Stimulated activated CD8-positive, alpha-beta memory T cell treated with anti-CD3 and anti-CD28 coated beads, Interleukin-4, amount 100 ng/mL, for 1 hour (primary cell): ENCODE measurements around the gene TRIP12.
A peak's percentile ranks its signal among the peaks of the same experiment; 100 is the strongest.
"Not testable (repeated sequence)": the region's sequence is repeated elsewhere in the genome, so short reads cannot be mapped to it uniquely, and the experiment has no call there.

Experiments
- DNase-seq, 2 donors: peaks; one replicate each; pipeline ENCODE4 v3.0.0-alpha.2; 2020; ENCODE audit warnings: low read depth in 2 of 2, low spot score in 1 of 2

TRIP12 gene

DNA sequence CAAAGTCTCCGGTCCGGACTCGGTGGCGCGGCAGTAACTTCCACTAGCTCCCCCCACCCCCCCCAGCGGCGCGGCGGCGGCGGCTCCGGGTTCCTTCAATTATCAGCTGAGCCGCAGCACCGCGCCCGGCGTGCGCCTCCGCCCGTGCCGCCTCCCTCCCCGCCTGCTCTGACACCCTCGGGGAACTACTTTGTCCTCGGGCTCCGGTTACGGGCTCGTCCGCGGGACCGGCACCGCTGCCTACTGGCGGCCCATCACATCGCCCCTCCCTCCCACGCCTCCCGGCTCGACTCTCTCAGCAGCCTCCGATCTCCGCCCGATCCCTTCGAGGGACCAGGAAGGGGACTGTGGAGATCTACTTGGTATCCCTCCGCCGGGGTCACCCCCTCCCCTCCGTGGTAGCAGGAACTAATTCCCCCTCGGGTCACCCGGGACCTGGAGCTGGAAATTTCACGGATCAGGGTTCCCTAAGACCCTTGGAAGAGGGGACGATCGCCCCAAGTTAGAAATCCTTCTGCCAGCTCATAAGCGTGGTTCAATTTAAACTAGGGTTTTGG, at the start of gene TRIP12:
TRIP12 (minus strand) TSS at position 118 of the 557 bp plus-strand sequence. CDS start 41,930 bp downstream, outside the sequence.
- peak; percentile 71 to 74 for DNase-seq

GRCh38 chr2:229971298-229971790, 49.5 kb upstream of the TRIP12 start:
- no peak for DNase-seq

DNA sequence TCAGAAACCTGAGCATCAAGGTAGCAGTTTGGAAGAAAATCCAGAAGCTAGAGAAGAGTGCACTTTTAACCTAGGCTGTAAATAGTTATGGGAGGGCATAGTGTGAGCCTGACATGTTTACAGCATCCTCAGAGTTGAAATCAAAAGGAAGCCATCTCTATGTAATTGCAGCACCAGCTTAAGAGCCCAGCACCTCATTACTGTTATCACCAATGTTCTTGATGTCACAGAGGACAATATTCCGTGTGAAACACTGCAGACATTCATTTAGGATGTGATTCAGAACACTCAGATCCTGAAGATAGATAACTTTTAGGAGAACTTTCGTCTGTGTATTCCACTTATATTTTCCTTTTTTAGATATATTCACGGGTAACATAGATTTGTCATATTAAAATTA, 48.6 kb upstream of the TRIP12 start:
- DNase-seq, result no peak

DNA sequence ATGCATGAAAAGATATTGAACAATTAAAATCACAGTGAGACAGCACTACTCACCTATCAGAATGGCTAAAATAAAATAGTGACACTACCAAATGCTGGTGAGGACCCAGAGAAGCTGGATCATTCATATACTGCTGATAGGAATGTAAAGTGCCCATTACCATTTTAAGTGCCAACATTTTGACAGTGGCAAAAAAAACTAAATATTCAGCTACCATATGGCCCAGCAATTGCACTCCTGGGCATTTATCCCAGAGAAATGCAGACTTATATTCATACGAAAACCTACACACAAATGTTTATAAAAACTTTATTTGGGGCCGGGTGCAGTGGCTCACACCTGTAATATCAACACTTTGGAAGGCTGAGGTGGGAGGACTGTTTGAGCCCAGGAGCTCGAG, 48.1 kb upstream of the TRIP12 start:
- no peak for DNase-seq

- not testable (repeated sequence) for DNase-seq
Observed at GRCh38 chr2:229963596-229963995, 41.8 kb upstream of the TRIP12 start.

GRCh38 chr2:229956491-229956890, 34.7 kb upstream of the TRIP12 start:
- no peak for DNase-seq

GRCh38 chr2:229955663-229956062, 33.9 kb upstream of the TRIP12 start:
- no peak for DNase-seq

- no peak for DNase-seq
Observed at GRCh38 chr2:229952256-229952835, 30.5 kb upstream of the TRIP12 start.

- DNase-seq, result no peak
Observed at GRCh38 chr2:229947544-229947943, 25.7 kb upstream of the TRIP12 start.

GRCh38 chr2:229945975-229946374, 24.2 kb upstream of the TRIP12 start:
- no peak for DNase-seq

DNA sequence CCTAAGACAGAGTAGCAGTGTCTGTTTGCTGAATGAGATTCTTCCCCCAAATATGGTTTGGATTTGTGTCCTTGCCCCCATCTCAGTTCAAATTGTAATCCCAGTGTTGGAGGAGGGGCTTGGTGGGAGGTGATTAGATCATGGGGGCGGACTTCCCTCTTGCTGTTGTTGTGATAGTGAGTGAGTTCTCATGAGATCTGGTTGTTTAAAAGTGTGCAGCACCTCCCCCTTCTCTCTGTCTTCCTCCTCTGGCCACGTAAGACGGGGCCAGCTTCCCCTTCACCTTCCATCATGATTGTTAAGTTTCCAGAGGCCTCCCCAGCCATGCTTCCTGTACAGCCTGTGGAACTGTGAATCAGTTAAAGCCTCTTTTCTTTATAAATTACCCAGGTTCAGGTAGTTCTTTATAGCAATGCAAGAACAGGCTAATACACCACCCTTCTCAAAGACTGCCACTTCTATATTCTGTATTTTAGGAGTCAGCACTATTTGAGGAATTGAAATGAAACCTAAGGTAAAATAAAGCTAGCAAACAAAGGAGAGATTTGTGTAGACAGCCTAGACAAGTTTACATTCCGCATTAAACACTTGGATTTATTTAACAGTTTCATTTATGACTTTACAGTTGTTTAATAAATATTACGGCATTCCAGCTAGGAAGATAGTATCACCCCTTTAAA, 22.1 kb upstream of the TRIP12 start:
- no peak for DNase-seq

DNA sequence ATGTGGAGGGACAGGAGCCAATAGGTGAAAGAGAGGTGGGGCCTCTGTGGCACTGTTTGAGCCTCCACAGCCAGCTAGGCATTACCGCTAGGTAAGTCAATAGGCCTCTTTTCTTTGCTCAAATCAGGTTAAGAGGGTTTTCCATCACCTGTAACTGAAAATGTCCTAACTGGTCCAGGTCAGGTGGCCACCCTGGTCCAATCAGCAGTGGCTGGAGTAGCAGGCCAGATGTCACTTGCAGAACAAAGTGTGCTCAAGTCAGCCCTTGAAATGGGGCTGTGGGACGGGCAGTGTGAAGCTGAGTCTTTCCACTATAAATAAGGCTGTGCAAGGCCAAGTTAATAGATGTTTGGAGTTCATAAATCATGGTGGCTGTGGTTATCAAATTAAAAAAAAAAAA, 21.4 kb upstream of the TRIP12 start:
- DNase-seq, result no peak

DNA sequence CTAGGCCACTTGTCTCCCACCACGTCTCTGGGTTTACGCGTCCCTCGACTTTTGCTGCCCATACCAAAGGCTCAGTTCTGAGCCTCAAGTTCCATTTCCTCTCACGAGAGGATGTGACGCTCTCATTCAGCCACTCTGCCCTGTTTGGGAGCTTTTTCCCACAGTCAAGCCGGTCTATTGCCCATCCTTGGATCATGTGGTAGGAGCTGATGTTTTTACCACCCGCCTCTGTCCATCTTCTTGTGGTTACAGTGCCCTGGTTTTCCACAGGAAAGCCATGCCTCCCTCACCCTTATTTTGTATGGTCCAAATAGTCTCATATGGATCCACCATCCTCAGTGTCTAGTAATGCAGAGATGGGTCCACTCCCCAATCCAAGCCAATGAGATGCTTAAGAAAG, 20.9 kb upstream of the TRIP12 start:
- no peak for DNase-seq

GRCh38 chr2:229937537-229937936, 15.7 kb upstream of the TRIP12 start:
- DNase-seq, result no peak

- no peak for DNase-seq
Observed at GRCh38 chr2:229931241-229931640, 9.4 kb upstream of the TRIP12 start.

- no peak for DNase-seq
Observed at GRCh38 chr2:229930656-229931055, 8.8 kb upstream of the TRIP12 start.

DNA sequence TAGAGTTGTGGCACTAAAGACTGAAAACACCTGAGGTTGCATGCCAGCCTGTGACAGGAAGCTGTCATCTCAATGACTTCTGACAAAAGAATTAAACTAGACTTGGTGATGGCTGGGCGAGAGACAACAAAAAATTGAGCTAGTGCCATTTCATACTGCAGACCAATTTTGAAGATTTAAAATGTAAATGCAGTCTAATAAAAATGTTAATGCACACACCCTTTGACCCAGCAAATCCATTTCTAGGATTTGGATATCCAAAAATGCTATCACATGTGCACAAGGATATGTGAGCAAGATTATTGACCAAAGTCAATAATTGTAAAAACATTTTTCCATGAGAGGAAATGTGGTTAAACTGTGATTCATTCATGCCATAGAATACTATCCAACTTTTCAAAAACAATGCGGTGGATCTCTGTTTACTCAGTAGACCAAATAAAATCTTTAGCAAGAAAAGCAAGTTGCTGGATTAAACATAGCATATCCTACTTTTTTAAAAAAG, 6.1 kb upstream of the TRIP12 start:
- DNase-seq, result no peak

DNA sequence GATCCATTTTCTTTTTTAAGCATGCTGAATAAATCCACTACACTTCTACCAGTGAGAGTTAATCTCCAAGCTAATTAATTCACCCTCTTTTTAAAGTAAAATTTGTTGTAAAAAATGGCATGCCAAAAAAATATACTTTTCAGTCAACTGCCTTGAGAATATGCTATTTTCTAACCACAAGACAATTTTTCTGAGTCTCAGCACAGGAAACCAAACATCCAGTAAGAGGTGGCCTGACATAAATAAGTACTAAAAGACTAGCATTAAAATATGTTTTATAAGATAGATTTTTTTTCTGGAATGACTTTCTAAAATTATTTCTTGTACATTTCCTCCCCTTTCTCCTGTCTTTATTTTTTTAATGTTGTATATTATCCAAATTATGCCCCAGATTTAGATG, 3.4 kb upstream of the TRIP12 start:
- no peak for DNase-seq

DNA sequence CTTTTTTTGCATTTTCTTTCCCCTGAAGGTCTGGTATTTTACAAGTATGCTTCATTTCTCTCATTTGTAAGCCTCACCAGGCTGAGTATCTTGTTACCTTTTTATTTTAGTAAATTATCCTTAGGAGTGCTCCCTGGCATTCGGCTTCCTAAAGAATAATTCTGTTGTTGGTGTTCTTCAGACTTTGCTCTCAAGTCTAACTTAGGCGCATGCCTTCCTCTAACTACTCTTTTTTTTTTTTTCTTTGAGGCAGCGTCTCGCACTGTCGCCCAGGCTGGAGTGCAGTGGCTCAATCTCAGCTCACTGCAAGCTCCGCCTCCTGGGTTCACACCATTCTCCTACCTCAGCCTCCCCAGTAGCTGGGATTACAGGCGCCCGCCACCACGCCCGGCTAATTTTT, 2.7 kb upstream of the TRIP12 start:
- not testable (repeated sequence) for DNase-seq

DNA sequence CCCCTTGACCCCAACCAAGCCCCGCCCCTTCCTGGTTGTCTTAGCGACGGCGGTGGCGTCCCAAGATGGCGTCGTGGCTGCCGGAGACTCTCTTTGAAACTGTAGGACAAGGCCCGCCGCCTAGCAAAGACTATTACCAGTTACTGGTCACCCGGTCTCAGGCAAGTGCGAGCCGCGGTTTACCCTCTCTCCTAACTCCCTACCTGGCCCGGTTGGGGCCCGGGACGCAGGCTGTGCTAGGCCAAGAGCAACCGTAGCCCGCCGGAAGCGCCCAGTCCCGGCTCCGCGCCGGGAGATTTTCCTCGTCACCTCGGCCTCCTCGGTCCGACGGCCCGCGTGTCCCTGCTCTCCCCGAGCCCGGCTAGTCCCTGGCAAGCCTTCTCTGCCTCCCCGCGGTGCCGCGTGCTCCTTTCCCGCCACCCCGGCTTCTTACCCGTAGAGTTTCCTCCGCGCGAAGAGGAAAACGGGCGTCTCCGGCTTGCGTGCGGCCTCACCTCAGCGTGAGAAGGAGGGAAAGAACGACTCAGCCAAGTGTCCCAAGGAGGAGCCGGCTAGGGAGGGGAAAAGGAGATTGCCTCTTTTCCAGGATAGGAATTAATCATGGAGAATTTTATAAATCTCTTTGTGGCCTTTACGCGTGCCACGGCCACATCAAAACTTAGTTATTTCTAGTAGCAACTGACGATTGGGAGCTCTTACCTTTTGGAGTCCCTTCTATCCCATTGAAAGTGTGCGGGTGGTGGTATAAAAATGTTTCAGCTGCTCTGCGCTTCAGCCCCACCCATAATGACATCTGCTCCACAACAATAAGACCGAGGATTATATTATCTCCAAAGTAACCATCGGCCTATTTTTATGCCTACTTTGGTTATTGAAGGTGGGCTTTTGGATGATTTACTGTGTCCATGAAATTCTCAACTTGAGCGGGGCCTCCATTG, 909 bp upstream of the TRIP12 start, which contains the start of gene FBXO36:
FBXO36 (plus strand) TSS at position 55 of the 938 bp plus-strand sequence; CDS start at position 66, 11 bp downstream.
- DNase-seq, result peak; percentile 77 to 80
